Measurements from ENCODE around the gene CACNB1.
A peak's percentile ranks its signal among the peaks of the same experiment; 100 is the strongest.

- TF ChIP-seq CTCF (IDR thresholded peaks at IDR 0.05) (peak; percentile 85), ZFX (IDR thresholded peaks at IDR 0.05; ENCODE audit: borderline replicate concordance) (no peak)
Measured at GRCh38 chr17:39231591-39232551, 34.4 kb upstream of the CACNB1 start.

All from 22Rv1 (cell line).